NCI-H2171 (cell line): Measurements from ENCODE around the gene TMIGD2.
A peak's percentile ranks its signal among the peaks of the same experiment; 100 is the strongest.
"Not testable (repeated sequence)": the region's sequence is repeated elsewhere in the genome, so short reads cannot be mapped to it uniquely, and the experiment has no call there.

Source experiments
- DNase-seq: peaks from one replicate; lab custom pipeline; 2025; lab: John Stamatoyannopoulos, UW

The TMIGD2 gene

DNA sequence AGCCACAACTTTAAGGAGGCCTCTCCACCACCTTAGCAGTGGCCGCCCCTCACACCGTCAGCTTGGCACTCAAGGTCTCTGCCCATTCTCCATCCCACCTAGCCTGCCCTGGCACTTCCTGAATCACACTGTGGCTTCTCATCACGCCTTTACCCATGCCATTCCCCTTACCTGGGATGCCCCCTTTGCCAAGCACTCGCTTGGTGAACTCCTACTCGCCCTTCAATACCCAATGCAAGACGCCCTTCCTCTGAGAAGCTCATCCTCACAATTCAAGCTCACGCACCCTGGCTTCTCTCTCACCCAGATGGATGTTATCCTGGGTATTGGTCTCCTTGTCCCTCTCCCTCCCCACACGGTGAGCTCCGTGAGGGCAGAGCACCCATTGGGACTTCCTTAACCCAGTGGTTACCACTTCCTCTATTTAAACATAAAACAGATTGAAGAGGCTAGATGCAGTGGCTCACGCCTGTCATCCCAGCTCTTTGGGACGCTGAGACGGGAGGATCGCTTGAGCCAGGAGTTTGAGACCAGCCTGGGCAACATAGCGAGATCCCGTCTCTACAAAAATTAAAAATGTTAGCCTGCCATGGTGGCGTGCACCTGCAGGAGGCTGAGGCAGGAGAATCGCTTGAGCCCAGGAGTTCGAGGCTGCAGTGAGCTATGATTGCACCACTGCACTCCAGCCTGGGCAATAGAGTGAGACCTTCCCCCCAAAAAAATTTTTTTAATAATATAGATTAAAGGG, 35.8 kb downstream of the TMIGD2 start:
- no peak for DNase-seq

DNA sequence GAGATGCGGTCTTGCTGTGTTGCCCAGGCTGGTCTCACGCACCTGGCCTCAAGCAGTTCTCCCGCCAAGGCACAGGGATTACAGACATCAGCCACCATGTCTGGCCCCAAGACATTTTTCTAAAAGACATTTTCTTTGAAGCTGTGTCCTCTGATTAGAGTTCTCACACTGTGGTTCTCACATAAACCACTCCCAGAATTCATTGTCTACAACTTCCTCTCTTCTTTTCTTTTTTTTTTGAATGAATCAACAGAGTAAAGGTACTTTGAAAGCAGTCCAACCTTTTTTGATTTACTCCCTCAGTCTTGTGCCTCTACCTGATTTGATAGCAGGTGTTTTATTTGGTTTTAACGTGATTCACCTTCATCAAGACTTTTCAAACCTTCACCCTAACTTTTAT, 37.4 kb downstream of the TMIGD2 start:
- DNase-seq: no peak

DNA sequence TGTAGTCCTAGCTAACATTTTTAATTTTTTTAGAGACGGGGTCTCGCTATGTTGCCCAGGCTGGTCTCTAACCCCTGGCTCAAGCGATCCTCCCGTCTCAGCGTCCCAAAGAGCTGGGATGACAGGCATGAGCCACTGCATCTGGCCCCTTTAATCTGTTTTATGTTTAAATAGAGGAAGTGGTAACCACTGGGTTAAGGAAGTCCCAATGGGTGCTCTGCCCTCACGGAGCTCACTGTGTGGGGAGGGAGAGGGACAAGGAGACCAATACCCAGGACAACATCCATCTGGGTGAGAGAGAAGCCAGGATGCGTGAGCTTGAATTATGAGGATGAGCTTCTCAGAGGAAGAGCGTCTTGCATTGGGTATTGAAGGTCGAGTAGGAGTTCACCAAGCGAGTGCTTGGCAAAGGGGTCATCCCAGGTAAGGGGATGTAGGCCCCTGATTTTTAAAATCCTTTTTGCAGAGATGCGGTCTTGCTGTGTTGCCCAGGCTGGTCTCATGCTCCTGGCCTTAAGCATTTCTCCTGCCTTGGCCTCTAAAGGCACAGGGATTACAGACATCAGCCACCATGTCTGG, 41.5 kb downstream of the TMIGD2 start:
- no peak for DNase-seq

DNA sequence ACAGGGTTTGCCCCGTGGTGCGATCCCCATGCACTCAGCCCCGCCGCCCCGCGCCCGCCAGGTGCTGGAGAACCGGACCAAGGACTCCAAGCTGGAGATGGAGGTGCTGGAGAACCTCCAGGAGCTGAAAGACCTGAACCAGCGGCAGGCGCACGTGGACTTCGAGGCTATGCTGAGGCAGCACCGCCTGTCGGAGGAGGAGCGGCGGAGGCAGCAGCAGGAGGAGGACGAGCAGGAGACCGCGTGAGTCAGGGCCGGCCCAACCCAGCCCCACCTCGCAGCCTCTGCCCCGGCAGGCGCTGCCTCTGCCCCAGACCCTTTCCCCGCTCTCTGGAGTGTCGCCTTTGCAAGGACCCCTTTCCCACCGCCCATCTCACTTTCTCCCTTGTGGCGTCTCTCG, 44.0 kb downstream of the TMIGD2 start:
- DNase-seq: no peak

DNA sequence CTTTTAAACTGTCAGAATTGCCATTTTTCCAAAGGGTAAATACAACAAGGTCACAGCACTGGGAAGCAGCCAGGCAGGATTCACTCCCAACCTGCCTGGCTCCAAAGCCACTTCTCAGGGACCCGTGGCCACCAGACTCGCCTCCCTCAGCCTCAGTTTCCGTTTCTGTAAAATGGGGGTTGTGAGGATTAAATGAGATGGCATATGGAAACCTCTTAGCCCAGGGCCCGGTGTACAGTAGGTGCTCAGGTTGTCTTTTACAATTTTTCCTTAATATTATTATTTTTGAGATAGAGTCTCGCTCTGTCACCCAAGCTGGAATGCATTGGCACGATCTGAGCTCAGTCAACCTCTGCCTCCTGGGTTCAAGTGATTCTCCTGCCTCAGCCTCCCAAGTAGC, 45.2 kb downstream of the TMIGD2 start:
- no peak for DNase-seq

DNA sequence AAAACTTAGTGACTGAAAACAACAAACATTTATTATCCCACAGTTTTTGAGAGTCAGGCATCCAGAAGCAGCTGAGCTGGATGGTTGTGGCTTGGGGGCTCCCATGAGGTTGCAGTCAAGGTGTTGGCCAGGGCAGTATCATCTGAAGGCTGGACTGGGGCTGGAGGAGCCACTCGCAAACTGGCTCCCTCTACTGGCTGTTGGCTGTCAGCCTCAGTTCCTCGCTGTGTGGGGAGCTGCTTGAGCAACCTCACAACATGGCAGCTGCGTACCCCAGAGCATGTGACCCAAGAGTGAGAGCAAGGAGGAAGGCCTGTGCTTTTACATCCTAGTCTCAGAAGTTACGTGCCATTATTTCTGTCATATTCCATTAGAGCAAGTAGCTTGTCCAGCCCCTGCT, 45.6 kb downstream of the TMIGD2 start:
- no peak for DNase-seq

DNA sequence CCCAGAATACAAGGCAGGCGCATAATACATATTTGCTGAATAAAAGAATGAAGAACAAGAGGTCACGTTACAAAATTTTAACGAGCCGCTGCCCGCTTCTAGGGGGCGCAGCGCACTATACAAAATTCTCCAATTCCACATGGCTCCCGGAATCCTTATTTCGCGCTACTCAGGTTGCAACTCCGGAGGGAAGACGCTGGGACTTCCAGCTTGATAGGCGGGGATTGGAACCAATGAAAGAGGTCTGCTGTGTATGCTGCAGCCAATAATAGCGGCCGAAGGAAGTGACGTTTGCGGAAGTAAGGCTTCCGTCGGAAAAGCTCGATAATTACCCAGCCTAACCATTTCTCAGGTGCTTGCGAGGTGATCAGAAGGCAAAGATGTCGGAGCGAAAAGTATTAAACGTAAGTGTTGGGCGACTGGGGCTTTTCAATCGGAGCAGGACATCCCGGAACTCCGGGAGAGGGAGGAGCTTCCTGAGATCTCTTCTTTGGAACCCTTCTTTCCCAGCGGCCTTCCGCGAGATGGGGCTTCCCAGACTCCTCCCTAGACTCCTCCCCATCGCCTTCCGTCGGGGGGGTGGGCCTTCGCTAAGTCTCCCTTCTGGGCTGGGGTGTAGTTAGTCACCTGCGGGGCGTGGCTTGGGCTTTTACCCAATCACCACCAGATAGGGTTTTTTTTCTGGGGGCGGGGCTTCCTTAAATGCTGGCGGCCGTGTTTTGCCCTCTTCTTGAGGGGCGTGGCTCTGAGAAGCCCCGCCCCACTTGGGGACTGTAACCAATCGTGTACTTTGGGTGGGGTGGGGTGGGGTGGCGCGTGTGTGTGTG, 55.2 kb downstream of the TMIGD2 start, which contains the start of gene YJU2:
TSS of gene YJU2 (plus strand) at position 314 of the 827 bp plus-strand sequence. CDS start at position 381, 67 bp downstream.
- peak; percentile 100 for DNase-seq

DNA sequence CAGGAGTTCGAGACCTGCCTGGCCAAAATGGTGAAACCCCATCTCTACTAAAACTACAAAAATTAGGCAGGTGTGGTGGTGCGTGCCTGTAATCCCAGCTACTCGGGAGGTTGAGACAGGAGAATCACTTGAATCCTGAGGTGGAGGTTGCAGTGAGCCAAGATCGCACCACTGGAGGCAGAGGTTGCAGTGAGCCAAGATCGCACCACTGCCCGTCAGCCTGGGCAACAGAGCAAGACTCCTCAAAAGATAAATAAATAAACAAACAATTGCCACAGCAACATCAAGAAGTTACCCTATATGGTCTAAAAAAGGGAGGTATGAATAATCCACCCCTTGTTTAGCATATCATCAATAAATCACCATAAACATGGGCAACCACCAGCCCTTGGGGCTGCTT, 56.3 kb downstream of the TMIGD2 start:
- not testable (repeated sequence) for DNase-seq
